HG03159 (cell line): ENCODE measurements around the gene TOR1B.

Experiments used
- ATAC-seq: cut with Tn5 transposase; IDR thresholded peaks from one replicate; pipeline ENCODE4 v1.9.1; 2021; ENCODE audit warnings: mild to moderate bottlenecking, moderate library complexity; ENCODE audit not compliant: unreplicated experiment

TOR1B gene

GRCh38 chr9:129839324-129840023 is 36.5 kb downstream of the TOR1B start:
- no peak for ATAC-seq

DNA sequence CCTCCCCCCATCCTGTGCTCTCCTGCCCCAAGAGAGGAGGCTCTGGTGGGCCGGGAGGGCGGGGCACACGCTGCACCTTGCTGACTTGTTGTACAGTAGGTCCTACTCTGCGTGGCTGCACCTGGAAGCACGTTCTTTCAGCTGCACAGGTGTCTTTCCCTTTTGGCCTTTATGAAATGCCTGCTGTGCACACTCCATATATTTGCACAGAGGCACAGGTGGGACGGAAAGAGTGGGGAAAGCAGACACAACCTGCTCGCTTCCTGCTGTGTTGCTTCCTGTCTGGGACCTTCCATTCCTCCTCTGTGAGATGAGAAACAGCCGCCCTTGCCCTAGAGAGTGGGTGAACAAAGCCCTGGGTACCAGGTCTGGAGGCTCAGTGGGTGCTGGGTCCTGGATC is 37.0 kb downstream of the TOR1B start:
- ATAC-seq, result no peak

DNA sequence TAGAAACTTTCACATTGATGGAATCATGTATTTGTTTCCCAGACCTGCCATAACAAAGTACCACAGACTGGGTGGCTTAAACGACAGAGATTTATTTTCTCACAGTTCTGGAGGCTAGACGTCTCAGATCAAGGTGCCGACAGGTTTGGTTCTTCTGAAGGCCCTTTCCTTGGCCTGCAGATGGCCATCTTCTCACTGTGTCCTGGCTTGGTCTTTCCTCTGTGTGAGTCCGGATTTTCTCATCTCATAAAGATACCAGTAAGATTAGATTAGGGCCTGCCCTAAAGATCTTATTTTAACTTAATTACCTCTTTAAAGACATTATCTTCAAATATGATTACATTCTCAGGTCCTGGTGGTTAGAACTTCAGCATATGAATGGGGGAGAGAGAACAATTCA is 38.1 kb downstream of the TOR1B start:
- no peak for ATAC-seq

GRCh38 chr9:129845373-129845772 is 42.4 kb downstream of the TOR1B start:
- ATAC-seq, result no peak

DNA sequence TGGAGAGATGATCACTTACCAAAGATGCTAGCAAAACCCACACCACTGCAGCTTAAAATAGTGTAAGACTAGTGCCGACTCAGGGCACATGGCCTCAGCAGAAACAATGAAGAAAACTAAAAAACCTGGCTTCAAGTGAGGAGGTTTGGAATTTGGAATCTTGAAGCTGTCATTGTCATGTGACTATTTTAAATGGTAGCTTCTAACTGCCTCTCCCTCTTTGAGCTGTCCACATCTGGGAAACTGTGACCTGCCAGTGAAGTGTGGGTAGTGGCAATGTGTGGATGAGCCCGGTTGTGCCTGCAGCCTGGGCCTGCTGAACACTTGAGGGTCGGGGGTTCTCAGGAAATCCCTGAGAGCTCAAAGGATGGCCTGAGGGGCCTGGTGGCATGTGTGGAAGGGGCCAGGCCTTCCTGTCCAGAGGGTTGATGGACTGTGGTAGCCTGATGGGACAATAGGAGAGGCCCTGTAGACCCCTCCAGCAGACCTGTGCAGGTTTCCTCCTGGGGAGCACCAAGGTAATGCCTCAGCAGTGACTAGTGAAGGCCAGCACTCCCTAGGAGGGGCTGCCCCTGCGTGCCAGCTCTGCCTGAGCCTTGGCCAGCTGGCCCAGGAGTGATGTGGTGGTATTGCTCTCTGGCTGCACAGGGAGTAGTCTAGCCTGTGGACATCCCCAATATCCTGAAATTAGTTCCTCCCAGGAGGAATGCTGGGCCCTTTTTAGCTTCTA is 45.9 kb downstream of the TOR1B start:
- ATAC-seq, result no peak

- no peak for ATAC-seq
Measured at GRCh38 chr9:129849901-129850300, 46.9 kb downstream of the TOR1B start.

- ATAC-seq, result no peak
Measured at GRCh38 chr9:129850821-129851550, 48.0 kb downstream of the TOR1B start.

DNA sequence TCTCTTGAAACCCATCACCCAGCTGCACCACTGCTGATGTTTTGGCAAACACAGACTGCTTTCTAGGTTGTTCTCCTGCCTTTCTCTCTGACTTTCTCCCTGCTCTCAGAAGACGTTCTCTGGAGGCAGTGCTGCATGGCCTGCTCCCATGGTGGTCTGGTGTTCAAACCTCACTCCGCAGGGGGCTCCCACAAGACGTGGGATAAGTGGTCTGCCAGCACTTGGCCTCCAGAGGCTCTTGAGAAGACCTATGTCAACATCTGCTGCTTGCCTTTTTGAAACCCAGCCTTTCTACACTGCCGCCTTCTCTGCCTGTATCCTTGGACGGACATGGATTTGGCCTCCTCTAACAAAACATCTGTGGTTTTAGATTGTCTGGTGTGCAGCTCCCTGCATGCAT is 48.8 kb downstream of the TOR1B start:
- ATAC-seq, result no peak

DNA sequence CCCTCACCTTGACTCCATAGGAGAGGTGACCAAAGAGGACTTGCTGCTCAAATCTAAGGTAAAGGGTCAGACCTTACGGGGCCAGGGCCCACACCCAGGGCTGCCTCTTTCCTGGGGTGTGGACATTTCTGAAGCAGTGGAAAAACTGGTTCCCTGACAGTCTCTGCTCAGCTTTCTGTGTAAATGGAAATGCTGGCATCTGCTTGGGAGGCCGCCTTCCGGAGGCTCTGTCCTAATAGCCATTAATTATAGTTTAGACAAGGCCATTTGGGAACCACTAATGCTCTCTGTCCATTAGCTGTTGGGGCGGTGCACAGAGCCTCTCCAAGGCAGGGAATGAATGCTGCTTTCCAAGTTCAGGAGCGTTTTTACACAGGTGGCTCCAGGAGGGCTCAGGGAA is 49.6 kb downstream of the TOR1B start:
- no peak for ATAC-seq

GRCh38 chr9:129853614-129854013 is 50.6 kb downstream of the TOR1B start:
- ATAC-seq, result no peak

DNA sequence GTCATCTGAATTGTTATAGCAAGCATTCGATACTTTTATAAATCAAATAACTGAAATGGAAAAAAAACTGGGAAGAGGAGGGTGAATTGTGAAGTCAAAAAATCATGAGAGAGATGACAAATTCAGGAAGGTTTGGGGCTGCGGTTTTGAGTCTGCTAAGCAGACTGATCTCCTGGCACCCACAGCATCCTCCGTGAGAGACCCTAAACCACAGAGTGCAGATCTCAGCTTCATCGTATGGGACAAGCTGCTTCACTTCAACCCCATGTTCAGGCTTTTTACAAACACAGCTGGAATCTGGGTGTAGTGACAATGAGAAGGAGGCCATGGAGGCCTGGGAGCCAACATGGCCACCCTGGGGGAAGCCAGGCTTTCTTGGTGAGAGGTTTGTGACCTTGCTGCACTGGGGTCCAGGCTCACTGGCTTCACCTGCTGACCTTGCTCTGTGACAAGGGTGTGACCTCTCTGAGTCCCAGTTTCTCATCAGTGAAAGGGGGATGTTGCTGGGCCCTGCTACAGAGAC is 51.7 kb downstream of the TOR1B start:
- ATAC-seq, result no peak

- no peak for ATAC-seq
Measured at GRCh38 chr9:129857207-129857606, 54.2 kb downstream of the TOR1B start.

DNA sequence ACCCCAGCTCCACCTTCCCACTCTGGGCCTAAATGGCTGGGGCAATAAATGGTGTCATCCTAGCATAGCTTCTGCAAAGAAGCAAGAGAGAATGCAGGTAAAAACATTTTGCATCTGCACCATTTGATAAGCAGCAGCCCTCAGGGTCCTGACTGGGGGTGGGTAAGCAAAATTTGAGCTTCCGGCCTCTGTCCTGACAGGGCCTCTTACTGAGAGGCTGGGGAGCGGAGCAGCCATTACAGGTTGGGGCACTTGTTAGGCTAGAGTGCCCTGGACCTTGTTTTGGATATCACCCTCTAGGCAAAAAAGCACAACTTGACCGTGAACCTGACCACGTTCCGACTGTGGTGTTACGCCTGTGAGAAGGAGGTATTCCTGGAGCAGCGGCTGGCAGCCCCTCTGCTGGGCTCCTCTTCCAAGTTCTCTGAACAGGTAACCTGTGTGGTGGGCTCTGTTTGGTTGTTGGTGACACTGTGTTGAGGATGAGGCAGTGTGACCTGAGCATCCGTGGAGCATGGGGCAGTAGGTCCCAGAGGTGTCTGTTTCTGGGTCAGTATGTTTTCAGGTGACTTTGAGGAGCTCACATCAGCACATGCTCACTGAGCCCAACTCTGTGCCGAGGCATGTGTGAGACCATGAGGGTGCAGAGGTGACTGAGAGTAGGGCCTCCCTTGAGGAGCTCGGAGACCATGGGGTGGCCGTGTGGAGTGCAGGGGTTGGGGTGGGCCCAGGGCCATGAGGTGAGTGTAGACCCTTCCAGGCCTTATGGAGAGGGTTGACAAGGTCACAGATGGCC is 55.4 kb downstream of the TOR1B start:
- no peak for ATAC-seq
